Right lobe of liver (tissue), 6 donors: Measurements from ENCODE around the gene P2RY2. TPM values are rescaled to one million over a fixed set of nuclear protein-coding genes. Genes with fewer than 3 reads are reported as not detected.

Source experiments
- ATAC-seq, 4 donors: fragments of 200-7000 bp; cut with Tn5 transposase; one replicate each; pipeline ENCODE4 v1.9.1; 2020; ENCODE audit warnings: mild to moderate bottlenecking in 4 of 4, moderate library complexity in 4 of 4
- DNase-seq, 3 donors: peaks; one replicate each; pipeline ENCODE4 v3.0.0-alpha.2; 2020
- H3K27ac ChIP-seq, 3 donors: fragments of 200-600 bp; one replicate each; pipeline ENCODE4 v1.8.0; 2022
- H3K27me3 ChIP-seq, 2 donors: fragments of 200-600 bp; one replicate each; pipeline ENCODE4 v1.8.0; 2022
- H3K36me3 ChIP-seq, 4 donors: fragments of 200-600 bp; sonication (generic) in 1 of 4; one replicate each; pipeline versions ENCODE4 v1.5.1 to v1.8.0; 2017 to 2022; ENCODE audit warnings: control low read depth in 1 of 4
- H3K4me1 ChIP-seq, 4 donors: fragments of 200-600 bp; sonication (generic) in 1 of 4; one replicate each; pipeline versions ENCODE4 v1.5.1 to v1.8.0; 2017 to 2022; ENCODE audit warnings: control low read depth in 1 of 4
- H3K4me3 ChIP-seq, 3 donors: fragments of 200-600 bp; one replicate each; pipeline ENCODE4 v1.8.0; 2022
- H3K9me3 ChIP-seq, 4 donors: fragments of 200-600 bp; sonication (generic) in 1 of 4; one replicate each; pipeline versions ENCODE4 v1.5.1 to v1.8.0; 2017 to 2022; ENCODE audit warnings: control low read depth in 1 of 4
- CTCF ChIP-seq, 4 donors: fragments of 200-600 bp in 3 of 4; fragments of 450-650 bp in 1 of 4; IDR thresholded peaks; one replicate each; pipeline versions ENCODE4 v1.5.1 to v1.8.0; 2016 to 2022; ENCODE audit warnings: antibody characterized with exemption in 4 of 4, mild to moderate bottlenecking in 2 of 4
- POLR2A ChIP-seq: fragments of 450-650 bp; IDR thresholded peaks from one replicate; pipeline ENCODE4 v1.6.1; 2017; ENCODE audit warnings: antibody characterized with exemption, mild to moderate bottlenecking
- WGBS: methylation state at CpG from one replicate; pipeline ENCODE4 v1.1.6; 2018; ENCODE audit warnings: low coverage, low lambda C conversion rate; ENCODE audit not compliant: insufficient coverage; ENCODE audit errors: missing lambda C conversion rate; 5-methylcytosine and 5-hydroxymethylcytosine counted together
- intact Hi-C, 2 donors: fragments of 100-400 bp; cut with DNase I; formaldehyde crosslinking; loops; one replicate each; pipeline versions ENCODE4 v1.11.2 to v1.14.1; 2022
- long read RNA-seq: library from polyadenylated mRNA; unstranded; transcript quantifications from one replicate; pipeline ENCODE4 v2.0.0, GENCODE V29; 2019
- total RNA-seq, 6 experiments: library from RNA; depleted of rRNA in 2 of 6; stranded (reverse); fragments of >200 nt in 2 of 6; fragmentation: NEBNext Ultra II Directional in 3 of 6; extraction: Animal tissue kit (Norgen Biotek cat#: 25700) in 3 of 6; gene quantifications; one replicate each; pipeline versions ENCODE4 v1.1.0 to v1.2.4, GENCODE V29; 2016 to 2023
- donor health status: DM: no; HTN: yes; CAD: no.
- donor health status: DM: no; HTN: no; CAD: no.
- donor health status: DM: no; HTN: no; CAD: no.
- donor health status: DM: no; HTN: yes; CAD: no.
- donor health status: DM: no; HTN: yes; CAD: no.

P2RY2 gene
- total RNA-seq: 1 to 10 TPM; 2.6 to 5.1 (median 3.5) TPM
- long read RNA-seq: 0 reads

GRCh38 chr11:73218106-73218829 lies at the start of gene P2RY2:
Gene P2RY2, plus strand, starts transcription at chr11:73218281. Its CDS starts 15,879 bp downstream, at chr11:73234160.
- TF ChIP-seq CTCF (IDR thresholded peaks at IDR 0.05): peak; percentile 37 to 66 (median 58)
- peak; percentile 69 for TF ChIP-seq POLR2A
- peak within 1 kb of the TSS in 2 of 3 donors; percentile 29 to 50 for H3K27ac ChIP-seq
- H3K9me3 ChIP-seq: no peaks in the 10 kb centered on the region
- intact Hi-C loops: no loop called here
- H3K36me3 ChIP-seq: no peaks in the 10 kb centered on the region
- no peaks in the 10 kb centered on the region for H3K27me3 ChIP-seq
- peak within 1 kb of the TSS; percentile 55 to 63 (median 58) for H3K4me3 ChIP-seq
- WGBS: no CpG with 5 or more reads among the region's 81 CpGs
- DNase-seq: peak; percentile 93 to 96 (median 94)
- H3K4me1 ChIP-seq: peaks cover 0 to 14% (median 2%) of the 10 kb centered on the region in 4 donors
- peak; percentile 90 to 94 (median 90) for ATAC-seq

- no peak overlapping the region for H3K4me3 ChIP-seq
- no peak for DNase-seq
- no peaks in the 10 kb centered on the region for H3K9me3 ChIP-seq
- TF ChIP-seq POLR2A (no peak), CTCF (IDR thresholded peaks at IDR 0.05) (no peak)
- 79% methylated on average over 10 of the region's 11 CpGs for WGBS
- no peaks in the 10 kb centered on the region for H3K27me3 ChIP-seq
- H3K4me1 ChIP-seq: peaks cover 0 to 37% (median 7%) of the 10 kb centered on the region in 4 donors
- no peak for ATAC-seq
- H3K27ac ChIP-seq: no peak overlapping the region
- intact Hi-C loops: no loop called here
- H3K36me3 ChIP-seq: no peaks in the 10 kb centered on the region
These were observed 49.0 kb upstream of the P2RY2 start for GRCh38 chr11:73168925-73169579.

- DNase-seq (no peak), ATAC-seq (no peak)
- peaks cover 0 to 48% (median 7%) of the 10 kb centered on the region in 4 donors for H3K4me1 ChIP-seq
- WGBS: 100% methylated on average over 1 of the region's 2 CpGs
- no peak overlapping the region for H3K27ac ChIP-seq
- H3K36me3 ChIP-seq: no peaks in the 10 kb centered on the region
- no peak overlapping the region for H3K4me3 ChIP-seq
- no peak for TF ChIP-seq POLR2A
- no peak for TF ChIP-seq CTCF (IDR thresholded peaks at IDR 0.05)
- intact Hi-C loops: loop anchor here in 1 of 2 donors (10.0 kb wide), 1 partner anchor 245 kb away; no protein-coding TSS in a partner anchor
- H3K27me3 ChIP-seq: no peaks in the 10 kb centered on the region
- no peaks in the 10 kb centered on the region for H3K9me3 ChIP-seq
These were observed 47.9 kb upstream of the P2RY2 start for GRCh38 chr11:73170140-73170539.

- DNase-seq (no peak), ATAC-seq (no peak)
- WGBS: 77% methylated on average over 5 of the region's 8 CpGs
- Histone ChIP-seq H3K27ac (no peak overlapping the region), H3K4me3 (no peak overlapping the region), H3K27me3 (no peaks in the 10 kb centered on the region), H3K4me1 (peaks cover 0 to 51% (median 11%) of the 10 kb centered on the region in 4 donors), H3K36me3 (no peaks in the 10 kb centered on the region), H3K9me3 (no peaks in the 10 kb centered on the region)
- TF ChIP-seq CTCF (IDR thresholded peaks at IDR 0.05) (no peak), POLR2A (no peak)
- intact Hi-C loops: loop anchor here in 1 of 2 donors (10.0 kb wide), 1 partner anchor 247 kb away; no protein-coding TSS in a partner anchor
These were observed 46.5 kb upstream of the P2RY2 start for GRCh38 chr11:73171436-73172161.
